Neural progenitor cell (in vitro differentiated cells): ENCODE data around the gene TSGA10IP. TPM values are rescaled to one million over a fixed set of nuclear protein-coding genes. Genes with fewer than 3 reads are reported as not detected.

Source experiments
- DNase-seq: peaks from one replicate; pipeline ENCODE4 v3.0.0-alpha.2; 2016; ENCODE audit warnings: low spot score
- H2AFZ ChIP-seq: fragments of 200-600 bp; sonication (generic); replicated peaks from 2 replicates; pipeline ENCODE4 v1.6.1; 2016; ENCODE audit warnings: antibody characterized with exemption
- H3F3A ChIP-seq: fragments of 200-600 bp; sonication (generic); 2 replicates; pipeline ENCODE4 v1.6.1; 2016; ENCODE audit warnings: antibody characterized with exemption, low read depth
- H3K27ac ChIP-seq: fragments of 200-600 bp; sonication (generic); 2 replicates; pipeline ENCODE4 v1.5.1; 2016; ENCODE audit warnings: mild to moderate bottlenecking
- H3K27me3 ChIP-seq: fragments of 200-600 bp; sonication (generic); 2 replicates; pipeline ENCODE4 v1.6.1; 2016; ENCODE audit warnings: mild to moderate bottlenecking, moderate library complexity
- H3K36me3 ChIP-seq: fragments of 200-600 bp; sonication (generic); 2 replicates; pipeline ENCODE4 v1.5.1; 2016
- H3K4me1 ChIP-seq: fragments of 200-600 bp; sonication (generic); 2 replicates; pipeline ENCODE4 v1.6.1; 2016; ENCODE audit warnings: mixed run types
- H3K4me2 ChIP-seq: fragments of 200-600 bp; sonication (generic); 2 replicates; pipeline ENCODE4 v1.6.1; 2016
- H3K4me3 ChIP-seq: fragments of 200-600 bp; sonication (generic); 2 replicates; pipeline ENCODE4 v1.5.1; 2016
- H3K79me2 ChIP-seq: fragments of 200-600 bp; sonication (generic); 2 replicates; pipeline ENCODE4 v1.6.1; 2016; ENCODE audit warnings: low read depth
- H3K9ac ChIP-seq: fragments of 200-600 bp; sonication (generic); 2 replicates; pipeline ENCODE4 v1.6.1; 2016
- H3K9me3 ChIP-seq: fragments of 200-600 bp; sonication (generic); 2 replicates; pipeline ENCODE4 v1.5.1; 2016; ENCODE audit warnings: low read depth
- H4K20me1 ChIP-seq: fragments of 200-600 bp; sonication (generic); 2 replicates; pipeline ENCODE4 v1.6.1; 2016; ENCODE audit warnings: low read depth
- H3K27ac Mint-ChIP-seq: 3 replicates; pipeline ENCODE4 v1.8.0; 2021; ENCODE audit warnings: mixed read lengths
- H3K27me3 Mint-ChIP-seq: 2 replicates; pipeline ENCODE4 v1.8.0; 2022; ENCODE audit warnings: low read depth, mild to moderate bottlenecking, inconsistent platforms, moderate library complexity, mixed read lengths; ENCODE audit not compliant: insufficient read depth
- H3K36me3 Mint-ChIP-seq: 3 replicates; pipeline ENCODE4 v1.8.0; 2021; ENCODE audit warnings: mixed read lengths
- H3K4me1 Mint-ChIP-seq: 3 replicates; pipeline ENCODE4 v1.8.0; 2021; ENCODE audit warnings: mixed read lengths
- H3K4me3 Mint-ChIP-seq: 3 replicates; pipeline ENCODE4 v1.8.0; 2021; ENCODE audit warnings: mild to moderate bottlenecking, moderate library complexity, mixed read lengths
- H3K9me3 Mint-ChIP-seq: 3 replicates; pipeline ENCODE4 v1.8.0; 2020; ENCODE audit warnings: mixed read lengths
- EZH2 ChIP-seq: fragments of 200-600 bp; sonication (generic); IDR thresholded peaks from 2 replicates; pipeline ENCODE4 v1.6.1; 2017; ENCODE audit warnings: antibody characterized with exemption, mild to moderate bottlenecking, moderate library complexity
- EZH2phosphoT487 ChIP-seq: fragments of 200-600 bp; sonication (generic); IDR thresholded peaks from 2 replicates; pipeline ENCODE4 v1.6.1; 2017; ENCODE audit warnings: antibody characterized with exemption
- total RNA-seq: library from RNA; depleted of rRNA; stranded (reverse); fragments of >200 nt; gene quantifications from 2 replicates; pipeline ENCODE4 v1.2.3, GENCODE V29; 2015; ENCODE audit warnings: low replicate concordance
- TF ChIP-seq, protein P1 (sequence below): fragments of 200-600 bp; sonication (generic); IDR thresholded peaks from 2 replicates; pipeline ENCODE4 v1.5.1; 2017; ENCODE audit warnings: antibody characterized with exemption, mild to moderate bottlenecking

Gene TSGA10IP
- total RNA-seq, 1 donor from 2014 or later = 3.0 TPM

DNA sequence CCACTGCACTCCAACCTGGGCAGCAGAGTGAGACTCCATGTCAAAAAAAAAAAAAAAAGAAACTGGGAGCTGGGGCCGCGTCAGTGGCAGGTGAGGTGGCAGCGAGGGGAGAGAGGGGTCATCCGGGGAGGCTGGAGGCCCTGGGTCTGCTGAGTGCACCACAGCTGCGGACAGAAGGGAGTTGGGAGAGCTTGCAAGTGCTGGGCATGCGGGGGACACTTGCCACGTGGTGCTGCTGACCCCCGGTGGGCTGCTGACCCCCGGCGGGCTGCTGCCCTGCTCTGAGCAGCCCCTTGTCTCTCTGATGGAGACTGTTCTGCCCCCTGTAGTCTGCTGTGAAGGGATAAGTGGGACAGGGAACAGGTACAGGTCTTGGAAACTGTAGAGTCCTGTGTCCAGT is 23.4 kb upstream of the TSGA10IP start:
- no peak overlapping the region for H3K4me3 ChIP-seq
- H3F3A ChIP-seq = no peaks in the 10 kb centered on the region
- peak overlapping the region; percentile 7 for H3K4me3 Mint-ChIP-seq
- no peak overlapping the region for H3K4me2 ChIP-seq
- peaks cover 21% of the 10 kb centered on the region for H3K79me2 ChIP-seq
- TF ChIP-seq, protein P1, sequence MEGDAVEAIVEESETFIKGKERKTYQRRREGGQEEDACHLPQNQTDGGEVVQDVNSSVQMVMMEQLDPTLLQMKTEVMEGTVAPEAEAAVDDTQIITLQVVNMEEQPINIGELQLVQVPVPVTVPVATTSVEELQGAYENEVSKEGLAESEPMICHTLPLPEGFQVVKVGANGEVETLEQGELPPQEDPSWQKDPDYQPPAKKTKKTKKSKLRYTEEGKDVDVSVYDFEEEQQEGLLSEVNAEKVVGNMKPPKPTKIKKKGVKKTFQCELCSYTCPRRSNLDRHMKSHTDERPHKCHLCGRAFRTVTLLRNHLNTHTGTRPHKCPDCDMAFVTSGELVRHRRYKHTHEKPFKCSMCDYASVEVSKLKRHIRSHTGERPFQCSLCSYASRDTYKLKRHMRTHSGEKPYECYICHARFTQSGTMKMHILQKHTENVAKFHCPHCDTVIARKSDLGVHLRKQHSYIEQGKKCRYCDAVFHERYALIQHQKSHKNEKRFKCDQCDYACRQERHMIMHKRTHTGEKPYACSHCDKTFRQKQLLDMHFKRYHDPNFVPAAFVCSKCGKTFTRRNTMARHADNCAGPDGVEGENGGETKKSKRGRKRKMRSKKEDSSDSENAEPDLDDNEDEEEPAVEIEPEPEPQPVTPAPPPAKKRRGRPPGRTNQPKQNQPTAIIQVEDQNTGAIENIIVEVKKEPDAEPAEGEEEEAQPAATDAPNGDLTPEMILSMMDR = no peak
- TF ChIP-seq EZH2phosphoT487 (no peak), EZH2 (no peak)
- H3K4me1 ChIP-seq = peaks cover 10% of the 10 kb centered on the region
- H3K27ac Mint-ChIP-seq = no peak overlapping the region
- DNase-seq = no peak
- no peaks in the 10 kb centered on the region for H3K9me3 ChIP-seq
- H3K36me3 Mint-ChIP-seq = peaks cover 5% of the 10 kb centered on the region
- H3K36me3 ChIP-seq = no peaks in the 10 kb centered on the region
- H3K9me3 Mint-ChIP-seq = no peaks in the 10 kb centered on the region
- H3K4me1 Mint-ChIP-seq = peaks cover 12% of the 10 kb centered on the region
- H2AFZ ChIP-seq = no peak overlapping the region
- peaks cover 6% of the 10 kb centered on the region for H3K27me3 Mint-ChIP-seq
- no peak overlapping the region for H3K9ac ChIP-seq
- H3K27me3 ChIP-seq = no peaks in the 10 kb centered on the region
- no peak overlapping the region for H3K27ac ChIP-seq
- peaks cover 12% of the 10 kb centered on the region for H4K20me1 ChIP-seq

DNA sequence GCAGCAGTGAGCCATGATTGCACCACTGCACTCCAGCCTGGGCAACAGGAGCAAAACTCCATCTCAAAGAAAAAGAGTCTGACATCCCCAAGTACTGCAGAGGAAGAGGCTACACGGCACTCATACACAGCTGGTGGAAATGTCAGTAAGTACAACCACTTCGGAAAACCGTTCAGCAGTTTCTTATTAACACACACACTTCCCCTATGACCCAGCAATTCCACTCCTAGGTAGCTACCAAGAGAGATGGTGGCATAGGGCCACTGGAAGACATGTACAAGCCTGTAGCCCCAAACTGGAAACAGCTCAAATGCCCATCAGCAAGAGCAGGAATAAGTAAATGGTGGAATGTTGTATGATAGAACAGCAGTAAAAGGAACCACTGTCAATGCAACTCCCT is 22.7 kb upstream of the TSGA10IP start:
- H3K4me1 Mint-ChIP-seq = peaks cover 7% of the 10 kb centered on the region
- H4K20me1 ChIP-seq = peaks cover 12% of the 10 kb centered on the region
- no peaks in the 10 kb centered on the region for H3K36me3 ChIP-seq
- H3K27ac Mint-ChIP-seq = no peak overlapping the region
- no peak overlapping the region for H3K4me2 ChIP-seq
- H3K9me3 Mint-ChIP-seq = no peaks in the 10 kb centered on the region
- H3K36me3 Mint-ChIP-seq = peaks cover 5% of the 10 kb centered on the region
- H3K9me3 ChIP-seq = no peaks in the 10 kb centered on the region
- no peak for DNase-seq
- H3K4me1 ChIP-seq = peaks cover 10% of the 10 kb centered on the region
- H3K27ac ChIP-seq = no peak overlapping the region
- H3F3A ChIP-seq = no peaks in the 10 kb centered on the region
- TF ChIP-seq EZH2phosphoT487 (no peak), EZH2 (no peak)
- TF ChIP-seq, protein P1 = no peak
- H3K4me3 Mint-ChIP-seq = peak overlapping the region; percentile 7
- no peak overlapping the region for H3K9ac ChIP-seq
- H3K27me3 ChIP-seq = no peaks in the 10 kb centered on the region
- H3K4me3 ChIP-seq = no peak overlapping the region
- H2AFZ ChIP-seq = no peak overlapping the region
- peaks cover 18% of the 10 kb centered on the region for H3K79me2 ChIP-seq
- H3K27me3 Mint-ChIP-seq = peaks cover 4% of the 10 kb centered on the region

GRCh38 chr11:65925397-65925796 is 19.9 kb upstream of the TSGA10IP start:
- Histone ChIP-seq H3K4me1 (peaks cover 1% of the 10 kb centered on the region), H4K20me1 (peaks cover 7% of the 10 kb centered on the region), H3F3A (no peaks in the 10 kb centered on the region), H3K4me2 (no peak overlapping the region), H3K9me3 (no peaks in the 10 kb centered on the region), H3K4me3 (no peak overlapping the region), H3K79me2 (peaks cover 2% of the 10 kb centered on the region), H3K9ac (no peak overlapping the region), H3K27me3 (no peaks in the 10 kb centered on the region), H2AFZ (no peak overlapping the region), H3K27ac (no peak overlapping the region), H3K36me3 (no peaks in the 10 kb centered on the region)
- H3K36me3 Mint-ChIP-seq = peaks cover 5% of the 10 kb centered on the region
- no peak overlapping the region for H3K4me3 Mint-ChIP-seq
- no peaks in the 10 kb centered on the region for H3K9me3 Mint-ChIP-seq
- TF ChIP-seq, protein P1 = no peak
- TF ChIP-seq EZH2 = no peak
- no peak for TF ChIP-seq EZH2phosphoT487
- H3K27me3 Mint-ChIP-seq = peaks cover 5% of the 10 kb centered on the region
- DNase-seq = no peak
- peaks cover 4% of the 10 kb centered on the region for H3K4me1 Mint-ChIP-seq
- H3K27ac Mint-ChIP-seq = no peak overlapping the region
